GM12878 (cell line): Measurements from ENCODE around the gene CACHD1.

ENCODE experiments used
- BMI1 ChIP-seq: fragments of 450-650 bp; IDR thresholded peaks from 2 replicates; pipeline ENCODE4 v1.6.1; 2016; ENCODE audit warnings: mild to moderate bottlenecking, moderate library complexity, borderline replicate concordance
- CREM ChIP-seq: IDR thresholded peaks from 2 replicates; pipeline ENCODE4 v1.6.1; 2014; ENCODE audit warnings: antibody characterized with exemption, low read depth
- HDGF ChIP-seq: fragments of 450-650 bp; IDR thresholded peaks from 2 replicates; pipeline ENCODE4 v1.6.1; 2016; ENCODE audit warnings: antibody characterized with exemption
- MYC ChIP-seq: IDR thresholded peaks from 2 replicates; pipeline ENCODE4 v1.6.1; 2011; ENCODE audit warnings: mild to moderate bottlenecking, low read length, moderate library complexity, inconsistent platforms; ENCODE audit not compliant: insufficient read depth, insufficient replicate concordance, insufficient read length, severe bottlenecking
- PBX3 ChIP-seq: IDR thresholded peaks from 2 replicates; pipeline ENCODE4 v1.6.1; 2011; ENCODE audit warnings: mild to moderate bottlenecking, low read depth, low read length, moderate library complexity; ENCODE audit not compliant: insufficient replicate concordance
- POLR2A ChIP-seq: IDR thresholded peaks from 2 replicates; pipeline ENCODE4 v1.6.1; 2011; ENCODE audit warnings: low read depth, mild to moderate bottlenecking, low read length
- TAF1 ChIP-seq: IDR thresholded peaks from 2 replicates; pipeline ENCODE4 v1.6.1; 2011; ENCODE audit warnings: mild to moderate bottlenecking, low read depth, low read length, borderline replicate concordance
- USF2 ChIP-seq: IDR thresholded peaks from 2 replicates; pipeline ENCODE4 v1.6.1; 2011; ENCODE audit warnings: low read depth, low read length, improper control_type of control experiment, borderline replicate concordance
- YY1 ChIP-seq: IDR thresholded peaks from 2 replicates; pipeline ENCODE4 v1.6.1; 2011; ENCODE audit warnings: low read depth, mild to moderate bottlenecking, low read length
- TF ChIP-seq, protein P1 (sequence below), 3 experiments: IDR thresholded peaks in 2 of 3; conservative IDR thresholded peaks in 1 of 3; 2 replicates each; pipeline ENCODE4 v1.5.1; 2011; ENCODE audit warnings: low read depth in 3 of 3, low read length in 3 of 3, mild to moderate bottlenecking in 3 of 3, control low read depth in 2 of 3, moderate library complexity in 2 of 3, inconsistent platforms in 1 of 3, mixed read lengths in 1 of 3; ENCODE audit not compliant: control insufficient read depth in 2 of 3, insufficient read depth in 1 of 3; ENCODE audit errors: extremely low read depth in 1 of 3
- TF ChIP-seq, protein P2 (sequence below): IDR thresholded peaks from 2 replicates; pipeline ENCODE4 v1.6.1; 2011; ENCODE audit warnings: low read depth, mild to moderate bottlenecking, low read length, moderate library complexity, borderline replicate concordance; ENCODE audit errors: extremely low read depth

- TF ChIP-seq, protein P1, sequence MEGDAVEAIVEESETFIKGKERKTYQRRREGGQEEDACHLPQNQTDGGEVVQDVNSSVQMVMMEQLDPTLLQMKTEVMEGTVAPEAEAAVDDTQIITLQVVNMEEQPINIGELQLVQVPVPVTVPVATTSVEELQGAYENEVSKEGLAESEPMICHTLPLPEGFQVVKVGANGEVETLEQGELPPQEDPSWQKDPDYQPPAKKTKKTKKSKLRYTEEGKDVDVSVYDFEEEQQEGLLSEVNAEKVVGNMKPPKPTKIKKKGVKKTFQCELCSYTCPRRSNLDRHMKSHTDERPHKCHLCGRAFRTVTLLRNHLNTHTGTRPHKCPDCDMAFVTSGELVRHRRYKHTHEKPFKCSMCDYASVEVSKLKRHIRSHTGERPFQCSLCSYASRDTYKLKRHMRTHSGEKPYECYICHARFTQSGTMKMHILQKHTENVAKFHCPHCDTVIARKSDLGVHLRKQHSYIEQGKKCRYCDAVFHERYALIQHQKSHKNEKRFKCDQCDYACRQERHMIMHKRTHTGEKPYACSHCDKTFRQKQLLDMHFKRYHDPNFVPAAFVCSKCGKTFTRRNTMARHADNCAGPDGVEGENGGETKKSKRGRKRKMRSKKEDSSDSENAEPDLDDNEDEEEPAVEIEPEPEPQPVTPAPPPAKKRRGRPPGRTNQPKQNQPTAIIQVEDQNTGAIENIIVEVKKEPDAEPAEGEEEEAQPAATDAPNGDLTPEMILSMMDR (IDR thresholded peaks at IDR 0.05 in 2 of 3, conservative IDR thresholded peaks at IDR 0.05 in 1 of 3; ENCODE audit: control insufficient read depth in 2 of 3, extremely low read depth in 1 of 3, insufficient read depth in 1 of 3, low read depth in 3 of 3, low read length in 3 of 3), result no peak
- TF ChIP-seq BMI1 (no peak), TAF1 (no peak), CREM (no peak), POLR2A (no peak), USF2 (no peak), MYC (no peak), YY1 (no peak), PBX3 (no peak), HDGF (no peak)
- TF ChIP-seq, protein P2, sequence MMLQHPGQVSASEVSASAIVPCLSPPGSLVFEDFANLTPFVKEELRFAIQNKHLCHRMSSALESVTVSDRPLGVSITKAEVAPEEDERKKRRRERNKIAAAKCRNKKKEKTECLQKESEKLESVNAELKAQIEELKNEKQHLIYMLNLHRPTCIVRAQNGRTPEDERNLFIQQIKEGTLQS, result no peak
Observed at GRCh38 chr1:64514197-64514765, 44.4 kb downstream of the CACHD1 start.
